COLO668 (cell line): ENCODE measurements around the gene PLCXD3.

ENCODE experiments used
- DNase-seq: peaks from one replicate; lab custom pipeline; 2025; ENCODE audit not compliant: unreplicated experiment; lab: John Stamatoyannopoulos, UW

Gene PLCXD3

DNA sequence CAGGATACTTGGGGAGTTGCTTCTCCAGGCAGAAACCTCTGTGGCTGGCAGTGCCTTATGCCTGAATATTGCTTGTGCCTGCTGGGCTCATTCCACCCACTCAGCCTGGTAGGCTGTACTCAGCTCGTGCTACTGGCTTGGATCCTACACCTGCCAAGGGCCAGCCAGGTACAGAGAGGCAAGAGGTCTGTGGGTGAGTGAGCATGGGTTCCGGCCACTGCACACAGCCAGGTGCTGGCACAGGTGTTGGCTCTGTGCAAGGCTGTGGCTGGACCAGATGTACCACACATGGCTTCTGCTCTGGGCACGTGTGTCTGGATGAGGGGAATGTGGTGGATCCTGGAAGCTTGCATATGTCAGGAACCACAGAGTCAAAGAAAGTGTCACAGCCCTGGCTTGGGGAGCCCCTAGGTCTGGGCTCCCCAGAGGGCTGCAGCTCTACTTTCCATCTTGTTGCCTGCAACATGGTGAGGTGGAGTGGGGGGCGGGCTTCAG is 220.4 kb downstream of the PLCXD3 start:
- no peak for DNase-seq

GRCh38 chr5:41286696-41287095 is 223.7 kb downstream of the PLCXD3 start:
- no peak for DNase-seq

DNA sequence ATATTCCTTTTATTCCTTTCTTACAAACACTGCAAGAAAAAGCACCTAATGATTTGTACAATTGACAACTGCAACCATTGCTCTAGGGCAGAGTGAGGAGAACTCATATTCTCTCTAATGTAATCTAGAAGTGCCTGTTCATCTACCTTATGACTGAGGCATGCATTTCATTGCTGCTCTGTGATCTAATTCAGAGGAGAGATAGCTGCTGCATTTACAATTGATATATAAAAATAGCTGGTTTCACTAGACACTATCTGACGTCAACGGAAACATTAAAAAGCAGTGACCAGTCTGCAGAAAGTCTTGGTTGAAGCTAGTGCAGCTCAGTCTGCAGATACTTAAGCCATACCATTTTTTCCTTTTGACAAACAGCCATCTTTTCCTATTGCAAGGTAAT is 224.2 kb downstream of the PLCXD3 start:
- no peak for DNase-seq

DNA sequence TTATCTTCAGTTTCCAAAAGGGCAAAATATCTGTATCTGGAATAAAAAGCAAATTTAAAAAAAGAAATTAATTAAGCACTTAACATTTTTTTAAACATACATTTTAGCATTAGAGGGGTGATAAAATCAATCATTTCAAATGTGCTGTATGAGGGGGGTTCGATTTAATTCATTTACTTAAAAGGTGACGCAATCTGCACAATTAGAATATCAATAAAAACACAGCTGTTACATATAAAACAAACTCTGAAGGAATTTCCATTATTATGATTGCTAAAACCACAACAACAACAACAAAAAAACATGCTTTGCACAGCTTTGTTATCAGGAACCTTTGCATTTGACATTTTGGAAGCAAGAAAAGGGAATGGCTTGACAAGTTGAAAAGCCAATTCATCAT is 225.5 kb downstream of the PLCXD3 start:
- DNase-seq = no peak

DNA sequence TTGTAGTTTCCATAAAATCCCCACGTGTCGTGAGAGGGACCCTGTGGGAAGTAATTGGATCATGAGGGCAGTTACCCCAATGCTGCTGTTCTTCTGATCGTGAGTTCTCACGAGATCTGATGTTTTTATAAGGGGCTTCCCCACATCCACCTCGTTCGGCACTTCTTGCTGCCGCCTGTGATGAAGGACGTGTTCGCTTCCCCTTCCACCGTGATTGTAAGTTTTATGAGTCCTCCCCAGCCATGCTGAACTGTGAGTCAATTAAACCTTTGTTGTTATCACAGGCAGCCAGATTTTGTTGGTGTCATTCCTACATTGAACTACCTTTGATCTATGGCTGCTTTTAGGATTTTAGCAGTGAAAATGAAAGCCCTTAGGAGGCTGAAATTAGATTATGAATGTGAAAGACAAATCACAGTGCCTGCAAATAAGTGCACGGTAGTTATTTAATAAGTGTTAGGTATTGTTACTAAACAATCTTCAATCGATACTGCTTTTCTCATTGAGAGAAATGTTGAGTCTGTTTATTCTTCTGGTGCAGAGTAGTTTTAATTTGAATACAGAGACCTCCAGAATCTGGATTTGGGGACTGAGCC is 229.1 kb downstream of the PLCXD3 start:
- no peak for DNase-seq

GRCh38 chr5:41279040-41279439 is 231.4 kb downstream of the PLCXD3 start:
- no peak for DNase-seq

DNA sequence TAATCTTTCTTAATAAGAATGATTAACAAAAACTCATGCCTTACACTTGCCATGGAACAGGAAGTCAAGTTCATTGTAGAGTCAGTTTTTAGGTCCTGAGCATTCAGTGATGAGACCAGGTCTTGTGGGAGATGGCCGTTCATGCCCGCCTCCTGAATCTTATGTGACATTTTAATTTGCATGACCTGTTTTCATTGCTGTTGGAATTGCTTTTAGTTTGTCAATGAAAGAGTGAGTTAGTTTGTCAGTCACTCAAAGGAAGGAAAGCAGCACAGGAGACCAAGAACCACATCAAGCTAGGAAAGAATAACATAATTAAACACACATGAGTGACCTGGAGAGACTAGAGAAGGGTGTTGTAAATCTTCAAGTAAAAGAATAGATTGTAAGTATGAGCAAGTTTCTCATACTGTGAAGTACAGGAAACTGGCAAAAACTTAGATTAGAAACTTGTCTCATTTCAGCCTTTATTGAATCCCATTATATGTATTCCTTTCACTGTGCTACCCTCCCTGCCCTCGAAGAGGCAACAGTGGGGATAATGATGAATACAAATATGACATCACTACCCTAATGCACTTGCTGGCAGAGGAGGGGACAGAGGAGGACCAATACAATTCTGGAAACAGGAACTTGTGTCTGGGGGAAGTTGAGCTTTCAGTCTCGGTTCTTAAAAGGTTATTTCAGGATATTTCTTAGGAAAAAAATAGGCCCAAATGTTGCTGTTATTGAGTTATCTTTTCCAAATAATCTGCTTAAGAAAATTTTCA is 232.7 kb downstream of the PLCXD3 start:
- no peak for DNase-seq

- DNase-seq = no peak
Measured at GRCh38 chr5:41275813-41276512, 234.4 kb downstream of the PLCXD3 start.

- DNase-seq = no peak
Measured at GRCh38 chr5:41270423-41271251, 239.8 kb downstream of the PLCXD3 start.

DNA sequence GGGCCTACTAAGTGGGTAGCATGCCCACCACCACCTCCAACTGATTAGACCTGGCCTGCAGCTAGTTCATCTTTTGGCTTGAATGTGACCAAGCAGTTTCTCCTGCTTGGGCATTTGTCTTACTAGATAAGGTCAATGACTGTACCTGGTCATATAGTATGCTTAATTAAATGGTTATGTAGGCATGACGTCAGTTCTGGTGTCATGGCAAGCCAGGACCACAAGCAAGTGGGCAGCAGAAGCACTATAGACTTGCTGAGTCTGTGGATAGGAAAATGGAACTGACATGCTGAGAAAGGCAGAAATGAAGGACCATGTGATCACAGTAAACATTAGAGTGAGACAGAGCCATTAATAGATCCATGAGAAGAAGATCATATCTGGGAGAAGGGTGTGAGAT is 241.5 kb downstream of the PLCXD3 start:
- DNase-seq = no peak

- no peak for DNase-seq
Measured at GRCh38 chr5:41266377-41266776, 244.0 kb downstream of the PLCXD3 start.

DNA sequence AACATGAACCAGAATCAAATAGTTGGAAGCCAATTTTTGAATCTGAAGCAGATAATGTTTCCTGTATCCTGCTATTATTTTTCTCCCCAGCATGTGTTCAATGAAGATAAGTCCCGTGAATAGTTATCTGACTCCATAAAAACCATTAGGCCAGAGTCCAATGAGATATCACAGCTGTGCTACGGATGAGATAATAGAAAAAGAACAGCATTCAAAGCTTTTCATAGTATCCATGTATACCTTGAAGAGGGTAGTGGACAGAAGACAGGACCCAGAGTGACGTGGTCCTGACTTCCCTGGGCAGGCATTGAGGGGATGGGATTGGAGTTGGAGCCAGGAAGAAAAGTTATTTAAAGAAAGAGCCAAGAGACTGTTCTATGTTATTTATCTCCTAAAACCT is 246.4 kb downstream of the PLCXD3 start:
- DNase-seq = no peak

DNA sequence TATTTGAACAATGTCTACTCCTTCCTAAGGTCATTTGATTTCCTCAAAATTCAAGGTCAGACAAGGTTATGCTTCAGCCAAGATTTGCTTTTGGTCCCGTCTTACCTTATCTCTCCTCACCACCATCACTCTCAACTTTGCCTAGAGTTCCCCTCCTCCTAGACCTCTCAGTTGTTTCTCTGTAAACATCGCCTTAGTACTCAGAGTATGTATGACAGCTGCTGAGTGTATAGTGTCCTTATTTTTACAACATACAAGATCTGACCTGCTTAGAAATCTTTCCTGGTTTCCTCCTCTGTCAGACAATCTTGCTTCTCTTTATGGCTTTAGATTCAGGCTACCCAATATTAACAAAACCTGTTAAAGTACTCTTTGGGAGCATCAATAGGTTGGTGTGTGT is 247.1 kb downstream of the PLCXD3 start:
- DNase-seq = no peak
